GM12878 (cell line): ENCODE measurements around the gene SPCS3. TPM values are rescaled to one million over a fixed set of nuclear protein-coding genes. Genes with fewer than 3 reads are reported as not detected.

ENCODE experiments used
- ATAC-seq: fragments of 200-7000 bp; cut with Tn5 transposase; 3 replicates; pipeline ENCODE4 v1.9.1; 2020; ENCODE audit warnings: mild to moderate bottlenecking, moderate library complexity
- BruUV-seq: library from RNA; stranded (reverse); fragments of 400-500 nt; replicated peaks from 2 replicates; lab custom pipeline; 2021; lab: Mats Ljungman, UMichigan
- CTCF ChIA-PET: fragments of 300-600 bp; sonication (Branson Sonifier 250); formaldehyde crosslinking; extraction: SDS; loops from one replicate; lab custom pipeline; 2021; ENCODE audit warnings: inconsistent platforms; lab: Yijun Ruan, JAX
- POLR2A ChIA-PET: fragments of 350-600 bp; formaldehyde crosslinking; extraction: SDS; loops from one replicate; lab custom pipeline; 2021; ENCODE audit warnings: inconsistent platforms; lab: Charles Lee
- RAD21 ChIA-PET: fragments of 300-600 bp; sonication (Branson Sonifier 250); formaldehyde crosslinking; loops from one replicate; lab custom pipeline; 2023; ENCODE audit warnings: antibody characterized with exemption; ENCODE audit not compliant: unreplicated experiment; lab: Charles Lee
- SMC1A ChIA-PET: fragments of 300-600 bp; sonication (Branson Sonifier 250); formaldehyde crosslinking; loops from one replicate; lab custom pipeline; 2023; ENCODE audit not compliant: unreplicated experiment, uncharacterized antibody; lab: Charles Lee
- DNase-seq: peaks from one replicate; pipeline ENCODE4 v3.0.0-alpha.2; 2011; ENCODE audit warnings: low read depth, low spot score
- FAIRE-seq: peaks from 3 replicates; lab custom pipeline; 2011; peaks lifted over from hg19 to GRCh38; lab: Jason Lieb, UNC
- H2AFZ ChIP-seq: 2 replicates; pipeline ENCODE4 v1.6.0; 2011; ENCODE audit warnings: low read depth, low read length, control low read depth; ENCODE audit not compliant: control insufficient read depth
- H3K27ac ChIP-seq: 2 replicates; pipeline ENCODE4 v1.5.1; 2011; ENCODE audit warnings: control low read depth; ENCODE audit not compliant: control insufficient read depth, insufficient read depth
- H3K27me3 ChIP-seq, 2 experiments: replicated peaks in 1 of 2; 2 replicates each; pipeline versions ENCODE4 v1.6.0 to v1.6.1; 2011; ENCODE audit warnings: low read length in 1 of 2; ENCODE audit not compliant: control insufficient read depth in 2 of 2, insufficient read depth in 2 of 2
- H3K36me3 ChIP-seq, 2 experiments: 2 replicates each; pipeline ENCODE4 v1.5.1; 2011; ENCODE audit warnings: low read length in 1 of 2; ENCODE audit not compliant: control insufficient read depth in 2 of 2, insufficient read depth in 2 of 2
- H3K4me1 ChIP-seq: 2 replicates; pipeline ENCODE4 v1.6.1; 2011; ENCODE audit warnings: mild to moderate bottlenecking, low read length, moderate library complexity, mixed read lengths; ENCODE audit not compliant: control insufficient read depth, insufficient read depth
- H3K4me2 ChIP-seq: 2 replicates; pipeline ENCODE4 v1.6.0; 2011; ENCODE audit warnings: control low read depth; ENCODE audit not compliant: control insufficient read depth, insufficient read depth
- H3K4me3 ChIP-seq: fragments of 200-600 bp; sonication (generic); 2 replicates; pipeline ENCODE4 v1.5.1; 2016
- H3K79me2 ChIP-seq: 2 replicates; pipeline ENCODE4 v1.6.0; 2011; ENCODE audit warnings: low read length; ENCODE audit not compliant: control insufficient read depth, insufficient read depth
- H3K9ac ChIP-seq: 2 replicates; pipeline ENCODE4 v1.8.0; 2011; ENCODE audit warnings: low read length, control low read depth, mixed read lengths; ENCODE audit not compliant: control insufficient read depth, insufficient read depth
- H3K9me3 ChIP-seq: replicated peaks from 3 replicates; pipeline ENCODE4 v1.5.1; 2011; ENCODE audit warnings: mild to moderate bottlenecking, low read length; ENCODE audit not compliant: control insufficient read depth, insufficient read depth
- H4K20me1 ChIP-seq: 2 replicates; pipeline ENCODE4 v1.6.0; 2011; ENCODE audit not compliant: control insufficient read depth, insufficient read depth
- CHD1 ChIP-seq: IDR thresholded peaks from 2 replicates; pipeline ENCODE4 v1.6.1; 2012; ENCODE audit warnings: low read depth, low read length, improper control_type of control experiment
- CHD4 ChIP-seq: fragments of 200-600 bp; sonication (generic); IDR thresholded peaks from 2 replicates; pipeline ENCODE4 v1.6.1; 2016; ENCODE audit warnings: mild to moderate bottlenecking
- CREB1 ChIP-seq: IDR thresholded peaks from 2 replicates; pipeline ENCODE4 v1.6.1; 2012; ENCODE audit warnings: low read depth, mild to moderate bottlenecking, inconsistent platforms
- EED ChIP-seq: sonication (generic); IDR thresholded peaks from 2 replicates; pipeline ENCODE4 v1.6.1; 2016; ENCODE audit warnings: antibody characterized with exemption, low read depth
- EZH2 ChIP-seq: IDR thresholded peaks from 2 replicates; pipeline ENCODE4 v1.6.1; 2012; ENCODE audit warnings: low read depth, mild to moderate bottlenecking, control low read depth, inconsistent platforms, low read length, borderline replicate concordance; ENCODE audit not compliant: control insufficient read depth
- FOXM1 ChIP-seq: IDR thresholded peaks from 2 replicates; pipeline ENCODE4 v1.6.1; 2012; ENCODE audit warnings: low read depth, mild to moderate bottlenecking, inconsistent platforms, low read length, moderate library complexity
- GATAD2B ChIP-seq: fragments of 450-650 bp; conservative IDR thresholded peaks from 2 replicates; pipeline ENCODE4 v1.6.1; 2017; ENCODE audit warnings: low read depth, mild to moderate bottlenecking, moderate library complexity
- HCFC1 ChIP-seq: fragments of 150-350 bp; IDR thresholded peaks from 2 replicates; pipeline ENCODE4 v1.6.1; 2014; ENCODE audit warnings: low read length
- HSF1 ChIP-seq: fragments of 150-350 bp; IDR thresholded peaks from 2 replicates; pipeline ENCODE4 v1.6.1; 2014; ENCODE audit warnings: mild to moderate bottlenecking, low read depth, low read length
- IKZF2 ChIP-seq, 2 experiments: fragments of 450-650 bp; IDR thresholded peaks; 2 replicates each; pipeline ENCODE4 v1.6.1; 2017; ENCODE audit warnings: mild to moderate bottlenecking in 2 of 2, moderate library complexity in 2 of 2
- KDM1A ChIP-seq: fragments of 200-600 bp; sonication (generic); IDR thresholded peaks from 2 replicates; pipeline ENCODE4 v1.6.1; 2016; ENCODE audit warnings: borderline replicate concordance
- REST ChIP-seq: IDR thresholded peaks from 2 replicates; pipeline ENCODE4 v1.6.1; 2012; ENCODE audit warnings: mild to moderate bottlenecking, low read depth, low read length
- RUNX3 ChIP-seq: IDR thresholded peaks from 2 replicates; pipeline ENCODE4 v1.6.1; 2012; ENCODE audit warnings: low read length, inconsistent platforms
- SIX5 ChIP-seq: IDR thresholded peaks from 2 replicates; pipeline ENCODE4 v1.6.1; 2011; ENCODE audit warnings: mild to moderate bottlenecking, low read depth, low read length, moderate library complexity; ENCODE audit not compliant: severe bottlenecking
- SMAD1 ChIP-seq: fragments of 450-650 bp; IDR thresholded peaks from 2 replicates; pipeline ENCODE4 v1.6.1; 2018; ENCODE audit warnings: mild to moderate bottlenecking, low read depth; ENCODE audit not compliant: partially characterized antibody
- SMARCA5 ChIP-seq: fragments of 450-650 bp; IDR thresholded peaks from 2 replicates; pipeline ENCODE4 v1.6.1; 2017; ENCODE audit warnings: mild to moderate bottlenecking
- SP1 ChIP-seq: IDR thresholded peaks from one replicate; pipeline ENCODE4 v1.6.1; 2011; ENCODE audit warnings: low read depth, low read length
- SREBF1 ChIP-seq: IDR thresholded peaks from 2 replicates; pipeline ENCODE4 v1.6.1; 2012; ENCODE audit warnings: mild to moderate bottlenecking, low read length
- TBL1XR1 ChIP-seq: IDR thresholded peaks from 2 replicates; pipeline ENCODE4 v1.6.1; 2012; ENCODE audit warnings: low read depth, low read length, improper control_type of control experiment
- WRNIP1 ChIP-seq: IDR thresholded peaks from 2 replicates; pipeline ENCODE4 v1.6.1; 2011; ENCODE audit warnings: low read depth, low read length, improper control_type of control experiment, borderline replicate concordance
- WGBS: methylation state at CpG from one replicate; pipeline ENCODE4 v1.1.6; 2016; ENCODE audit warnings: low lambda C conversion rate; ENCODE audit not compliant: insufficient replicate concordance, insufficient coverage; ENCODE audit errors: missing lambda C conversion rate; 5-methylcytosine and 5-hydroxymethylcytosine counted together
- in situ Hi-C: fragments of 300-500 bp; cut with MboI; formaldehyde crosslinking; loops from 9 replicates; pipeline ENCODE4 v1.14.3; 2018; ENCODE audit warnings: mixed read lengths
- intact Hi-C: fragments of 100-400 bp; cut with micrococcal nuclease; formaldehyde crosslinking; loops from one replicate; pipeline ENCODE4 v1.14.2; 2022; ENCODE audit not compliant: unreplicated experiment
- polyA plus RNA-seq, 11 experiments: library from polyadenylated mRNA; depleted of rRNA in 4 of 11; unstranded in 6 of 11; stranded (reverse) in 5 of 11; fragments of >200 nt; fragmentation: Nextera tagmentation in 4 of 11; fragmentation: Illumina TruSeq in 1 of 11; extraction: Ambion mirVana in 4 of 11; extraction: Trizol in 1 of 11; gene quantifications; 1 replicate in 1 of 11; 2 replicates in 10 of 11; pipeline versions ENCODE4 v1.2.1 to v1.2.3, GENCODE V29; 2011 to 2016; ENCODE audit warnings: inconsistent platforms in 2 of 11, missing spikeins in 2 of 11, low read depth in 1 of 11
- total RNA-seq, 4 experiments: library from RNA; depleted of rRNA in 3 of 4; stranded (reverse); fragments of >200 nt in 3 of 4; fragmentation: Illumina TruSeq in 1 of 4; extraction: Trizol in 1 of 4; gene quantifications; 2 replicates each; pipeline versions ENCODE4 v1.2.1 to v1.2.3, GENCODE V29; 2013 to 2021

Gene SPCS3
- total and polyA plus RNA-seq, 10 of the 15 experiments (the other 5 are each of a cell fraction or from before 2014, with no cell fraction given) = 50.0 to 151 (median 76.4) TPM

- TF ChIP-seq HSF1 (no peak), EED (no peak)
Measured at GRCh38 chr4:176319704-176320339, at the start of gene SPCS3 (continued).

GRCh38 chr4:176270669-176271068, 49.1 kb upstream of the SPCS3 start:
- ATAC-seq (0 out of 3 replicates have a peak, but pooled peaks have one; percentile 18), DNase-seq (no peak), FAIRE-seq (no peak)
- Histone ChIP-seq H3K4me3 (no peak overlapping the region), H3K36me3 (no peaks in the 10 kb centered on the region), H3K79me2 (no peaks in the 10 kb centered on the region), H2AFZ (no peak overlapping the region), H3K9ac (no peak overlapping the region), H4K20me1 (no peaks in the 10 kb centered on the region), H3K27me3 (peaks cover 2 to 3% of the 10 kb centered on the region in 2 experiments; a peak in 3 of 4 replicates), H3K4me1 (no peaks in the 10 kb centered on the region), H3K9me3 (no peaks in the 10 kb centered on the region), H3K27ac (no peak overlapping the region), H3K4me2 (no peak overlapping the region)
- ChIA-PET CTCF (no interaction called here), POLR2A (no interaction called here), RAD21 (no interaction called here), SMC1A (no interaction called here)
- in situ Hi-C loops (no loop called here), intact Hi-C loops (no loop called here)
- 34% methylated on average over 5 of the region's 5 CpGs for WGBS
- BruUV-seq = no TSS peak
- TF ChIP-seq RUNX3 (no peak), CHD4 (no peak), KDM1A (no peak), WRNIP1 (no peak), REST (no peak), FOXM1 (no peak), SP1 (no peak), SIX5 (no peak), IKZF2 (IDR thresholded peaks at IDR 0.05) (no peak), SMAD1 (no peak), CREB1 (no peak), EED (no peak), GATAD2B (no peak), TBL1XR1 (no peak), HCFC1 (no peak), CHD1 (no peak), SMARCA5 (no peak), SREBF1 (no peak), EZH2 (no peak)
